GM19468 (cell line): ENCODE measurements around the gene RTN4.
"Not testable (repeated sequence)": the region's sequence is repeated elsewhere in the genome, so short reads cannot be mapped to it uniquely, and the experiment has no call there.

Experiments
- ATAC-seq: cut with Tn5 transposase; IDR thresholded peaks from one replicate; pipeline ENCODE4 v1.9.1; 2021; ENCODE audit warnings: mild to moderate bottlenecking, moderate library complexity, moderate number of reproducible peaks; ENCODE audit not compliant: unreplicated experiment; ENCODE audit errors: extremely low read depth

RTN4 gene, protein sequence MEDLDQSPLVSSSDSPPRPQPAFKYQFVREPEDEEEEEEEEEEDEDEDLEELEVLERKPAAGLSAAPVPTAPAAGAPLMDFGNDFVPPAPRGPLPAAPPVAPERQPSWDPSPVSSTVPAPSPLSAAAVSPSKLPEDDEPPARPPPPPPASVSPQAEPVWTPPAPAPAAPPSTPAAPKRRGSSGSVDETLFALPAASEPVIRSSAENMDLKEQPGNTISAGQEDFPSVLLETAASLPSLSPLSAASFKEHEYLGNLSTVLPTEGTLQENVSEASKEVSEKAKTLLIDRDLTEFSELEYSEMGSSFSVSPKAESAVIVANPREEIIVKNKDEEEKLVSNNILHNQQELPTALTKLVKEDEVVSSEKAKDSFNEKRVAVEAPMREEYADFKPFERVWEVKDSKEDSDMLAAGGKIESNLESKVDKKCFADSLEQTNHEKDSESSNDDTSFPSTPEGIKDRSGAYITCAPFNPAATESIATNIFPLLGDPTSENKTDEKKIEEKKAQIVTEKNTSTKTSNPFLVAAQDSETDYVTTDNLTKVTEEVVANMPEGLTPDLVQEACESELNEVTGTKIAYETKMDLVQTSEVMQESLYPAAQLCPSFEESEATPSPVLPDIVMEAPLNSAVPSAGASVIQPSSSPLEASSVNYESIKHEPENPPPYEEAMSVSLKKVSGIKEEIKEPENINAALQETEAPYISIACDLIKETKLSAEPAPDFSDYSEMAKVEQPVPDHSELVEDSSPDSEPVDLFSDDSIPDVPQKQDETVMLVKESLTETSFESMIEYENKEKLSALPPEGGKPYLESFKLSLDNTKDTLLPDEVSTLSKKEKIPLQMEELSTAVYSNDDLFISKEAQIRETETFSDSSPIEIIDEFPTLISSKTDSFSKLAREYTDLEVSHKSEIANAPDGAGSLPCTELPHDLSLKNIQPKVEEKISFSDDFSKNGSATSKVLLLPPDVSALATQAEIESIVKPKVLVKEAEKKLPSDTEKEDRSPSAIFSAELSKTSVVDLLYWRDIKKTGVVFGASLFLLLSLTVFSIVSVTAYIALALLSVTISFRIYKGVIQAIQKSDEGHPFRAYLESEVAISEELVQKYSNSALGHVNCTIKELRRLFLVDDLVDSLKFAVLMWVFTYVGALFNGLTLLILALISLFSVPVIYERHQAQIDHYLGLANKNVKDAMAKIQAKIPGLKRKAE

GRCh38 chr2:55050100-55050994 lies at the start of gene RTN4:
TSS of gene RTN4 (minus strand) at chr2:55050451. CDS start at chr2:55050300, 151 bp downstream.
- ATAC-seq = peak; percentile 75

DNA sequence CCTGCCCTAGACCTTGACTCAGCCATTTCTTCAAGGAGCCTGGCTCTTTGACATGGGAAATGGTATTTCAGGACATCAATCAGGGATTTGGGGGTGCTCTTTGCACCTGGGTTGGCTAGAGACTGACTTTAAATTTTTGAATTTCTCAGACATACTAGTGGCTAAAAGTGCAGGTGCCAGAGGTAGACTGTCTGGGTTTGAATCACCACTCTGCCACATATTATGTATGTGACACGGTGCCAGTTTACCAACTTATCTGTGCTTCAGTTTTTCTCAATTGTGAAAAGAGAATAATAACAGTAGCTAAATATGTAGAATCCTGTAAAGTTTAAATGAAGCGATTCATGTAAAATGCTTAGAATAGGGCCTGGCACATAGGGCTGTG lies 49.2 kb upstream of the RTN4 start:
- no peak for ATAC-seq

- no peak for ATAC-seq
Measured at GRCh38 chr2:55097461-55098410, 47.5 kb upstream of the RTN4 start.

- no peak for ATAC-seq
Measured at GRCh38 chr2:55097082-55097460, 46.8 kb upstream of the RTN4 start.

- ATAC-seq = no peak
Measured at GRCh38 chr2:55096586-55096985, 46.3 kb upstream of the RTN4 start.

- no peak for ATAC-seq
Measured at GRCh38 chr2:55093381-55093780, 43.1 kb upstream of the RTN4 start.

DNA sequence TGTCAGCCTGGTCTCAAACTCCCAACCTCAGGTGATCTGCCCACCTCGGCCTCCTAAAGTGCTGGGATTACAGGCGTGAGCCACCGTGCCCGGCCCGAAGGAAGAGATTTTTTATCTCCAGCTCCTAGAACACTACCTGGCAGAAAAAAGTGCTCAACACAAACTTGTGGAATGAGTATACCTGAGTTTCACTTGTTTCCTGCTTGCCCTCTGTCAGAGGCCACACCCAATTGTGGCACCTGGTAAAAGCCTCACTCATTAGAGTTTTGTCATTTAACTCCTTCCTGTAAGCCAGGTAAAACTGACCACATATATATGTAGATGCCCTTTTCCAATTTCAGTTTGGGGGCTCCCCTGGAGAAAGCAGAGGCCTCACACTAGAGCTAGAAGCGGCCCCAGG lies 42.2 kb upstream of the RTN4 start:
- no peak for ATAC-seq

DNA sequence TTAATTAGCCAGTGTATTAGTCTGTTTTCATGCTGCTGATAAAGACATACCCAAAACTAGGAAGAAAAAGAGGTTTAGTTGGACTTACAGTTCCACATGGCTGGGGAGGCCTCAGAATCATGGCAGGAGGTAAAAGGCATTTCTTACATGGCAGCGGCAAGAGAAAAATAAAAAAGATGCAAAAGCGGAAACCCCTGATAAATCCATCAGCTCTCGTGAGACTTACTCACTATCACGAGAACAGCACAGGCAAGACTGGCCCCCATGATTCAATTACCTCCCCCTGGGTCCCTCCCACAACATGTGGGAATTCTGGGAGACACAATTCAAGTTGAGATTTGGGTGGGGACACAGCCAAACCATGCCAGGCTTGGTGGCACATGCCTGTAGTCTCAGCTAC lies 41.4 kb upstream of the RTN4 start:
- ATAC-seq = not testable (repeated sequence)

DNA sequence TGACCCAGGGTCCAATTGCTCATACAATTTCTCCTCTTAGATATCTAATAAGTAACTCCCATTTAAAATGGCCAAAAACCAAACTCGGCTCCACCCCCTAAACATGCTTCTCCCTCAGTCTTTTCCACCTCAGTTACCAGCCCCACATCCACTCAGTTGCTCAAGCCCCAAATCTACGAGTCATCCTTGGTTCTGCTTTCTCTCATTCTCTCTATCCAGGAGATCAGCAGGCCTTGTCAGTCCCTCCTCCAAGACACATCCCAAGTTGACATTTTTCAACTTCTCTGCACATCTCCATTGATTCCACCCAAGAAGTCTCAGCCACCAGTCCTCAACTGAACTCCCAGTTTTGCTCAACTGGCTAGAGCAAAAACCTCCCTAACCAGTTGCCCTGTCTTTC lies 40.5 kb upstream of the RTN4 start:
- ATAC-seq = no peak

DNA sequence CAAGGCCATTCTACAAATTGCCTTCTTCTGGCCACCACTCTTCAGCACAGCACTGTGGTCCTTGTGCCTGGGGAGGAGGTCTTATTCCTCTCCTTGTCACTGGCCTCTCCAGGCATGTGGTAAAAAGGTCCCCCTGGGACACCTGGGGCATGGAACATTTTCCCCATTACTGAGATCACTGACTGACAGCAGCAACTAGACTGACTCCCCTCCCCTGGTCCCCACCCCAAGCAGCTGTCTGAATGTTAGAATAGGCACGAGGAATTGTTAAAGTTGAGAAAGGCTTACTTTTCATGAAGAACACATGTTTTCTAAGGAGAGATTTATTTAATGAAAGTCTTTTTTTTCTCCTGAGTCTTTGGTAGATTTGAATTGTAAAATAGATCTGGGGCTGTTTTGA lies 39.5 kb upstream of the RTN4 start:
- ATAC-seq = no peak

GRCh38 chr2:55088400-55088799 lies 38.1 kb upstream of the RTN4 start:
- no peak for ATAC-seq

- no peak for ATAC-seq
Measured at GRCh38 chr2:55087936-55088335, 37.7 kb upstream of the RTN4 start.

GRCh38 chr2:55087501-55087900 lies 37.2 kb upstream of the RTN4 start:
- no peak for ATAC-seq

GRCh38 chr2:55085113-55086040 lies 35.1 kb upstream of the RTN4 start:
- no peak for ATAC-seq

GRCh38 chr2:55084641-55085040 lies 34.4 kb upstream of the RTN4 start:
- no peak for ATAC-seq

DNA sequence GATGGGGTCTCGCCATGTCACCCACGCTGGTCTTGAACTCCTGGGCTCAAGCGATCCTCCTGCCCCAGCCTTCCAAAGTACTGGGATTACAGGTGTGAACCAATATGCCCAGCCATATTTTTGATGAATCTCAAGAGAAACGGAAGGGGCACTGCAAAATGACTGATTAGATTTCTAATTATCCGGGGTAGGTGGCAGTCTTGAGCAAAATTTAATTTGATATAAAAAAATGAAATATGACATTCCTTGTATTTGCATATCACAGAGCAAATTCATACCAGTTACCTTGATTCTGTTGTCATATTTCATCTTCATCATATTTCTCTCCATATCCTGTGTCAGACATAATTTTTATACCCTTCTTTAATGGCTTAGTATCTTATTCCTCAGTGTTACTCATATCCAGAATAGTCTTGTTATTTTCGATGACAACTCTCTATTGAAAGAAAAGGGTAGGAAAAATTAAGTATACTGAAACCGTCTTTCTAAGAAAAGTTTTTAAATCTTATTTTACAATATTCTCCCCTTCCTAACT lies 30.0 kb upstream of the RTN4 start:
- no peak for ATAC-seq

DNA sequence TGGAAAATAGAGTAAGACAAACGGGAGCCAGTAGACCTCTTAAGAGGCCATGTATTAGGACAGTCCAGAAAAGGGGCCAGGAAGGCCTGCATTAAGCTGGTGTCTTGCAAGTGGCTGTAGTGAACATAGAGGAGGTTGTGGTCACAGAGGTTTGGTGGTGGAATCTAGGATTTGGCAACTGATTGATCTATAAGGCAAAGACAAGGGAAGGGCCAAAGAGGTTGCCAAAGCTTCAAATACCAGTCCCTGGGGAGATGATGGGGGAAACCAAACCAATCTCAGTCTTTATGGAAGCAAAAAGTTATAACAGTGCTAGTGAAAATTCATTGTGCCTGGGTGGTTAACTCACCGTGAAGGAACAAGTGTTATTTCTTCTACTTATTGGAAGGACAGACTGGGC lies 28.7 kb upstream of the RTN4 start:
- ATAC-seq = no peak
